K562 (cell line): ENCODE results near the gene CKAP5. TPM values are rescaled to one million over a fixed set of nuclear protein-coding genes. Genes with fewer than 3 reads are reported as not detected.

Experiments used
- C11orf30 ChIP-seq: fragments of 450-650 bp; IDR thresholded peaks from 2 replicates; pipeline ENCODE4 v1.6.1; 2016; ENCODE audit warnings: low read depth, mild to moderate bottlenecking
- CBFB ChIP-seq: sonication (generic); formaldehyde crosslinking; IDR thresholded peaks from 2 replicates; pipeline ENCODE4 v1.4.0; 2020; ENCODE audit warnings: mild to moderate bottlenecking, missing genetic modification reagents
- DPF2 ChIP-seq: fragments of 450-650 bp; IDR thresholded peaks from 2 replicates; pipeline ENCODE4 v1.6.1; 2016
- MAFG ChIP-seq: fragments of 450-650 bp; conservative IDR thresholded peaks from 2 replicates; pipeline ENCODE4 v1.6.1; 2016; ENCODE audit warnings: missing genetic modification characterization, missing compliant biosample characterization
- SMAD4 ChIP-seq: fragments of 250-450 bp; sonication (Bioruptor Pico); conservative IDR thresholded peaks from 2 replicates; pipeline ENCODE4 v1.8.0; 2021; ENCODE audit warnings: inconsistent platforms, mild to moderate bottlenecking, moderate library complexity
- ZNF316 ChIP-seq: fragments of 450-650 bp; IDR thresholded peaks from 2 replicates; pipeline ENCODE4 v1.6.1; 2016
- ZNF592 ChIP-seq: fragments of 450-650 bp; IDR thresholded peaks from 2 replicates; pipeline ENCODE4 v1.6.1; 2017; ENCODE audit warnings: antibody characterized with exemption, mild to moderate bottlenecking
- ZNF740 ChIP-seq, 3 experiments: fragments of 200-800 bp in 1 of 3; sonication (Bioruptor generic) in 1 of 3; sonication (generic) in 1 of 3; formaldehyde crosslinking in 1 of 3; IDR thresholded peaks; 2 replicates each; pipeline versions ENCODE4 v1.6.1 to v1.8.0; 2016 to 2022; ENCODE audit warnings: mild to moderate bottlenecking in 2 of 3, missing compliant biosample characterization in 2 of 3, missing genetic modification characterization in 2 of 3, missing genetic modification reagents in 1 of 3
- polyA plus RNA-seq, 8 experiments: library from polyadenylated mRNA; depleted of rRNA in 4 of 8; stranded (reverse) in 5 of 8; unstranded in 3 of 8; fragments of >200 nt; fragmentation: Nextera tagmentation in 2 of 8; fragmentation: Illumina TruSeq in 1 of 8; extraction: Ambion mirVana in 2 of 8; extraction: Trizol in 1 of 8; gene quantifications; 2 replicates each; pipeline versions ENCODE4 v1.2.1 to v1.2.3, GENCODE V29; 2011 to 2014; ENCODE audit warnings: inconsistent platforms in 1 of 8, missing spikeins in 1 of 8
- total RNA-seq, 7 experiments: library from RNA; depleted of rRNA in 6 of 7; stranded (reverse); fragments of >200 nt in 6 of 7; fragmentation: Illumina TruSeq in 2 of 7; extraction: Trizol in 2 of 7; gene quantifications; 2 replicates each; pipeline versions ENCODE4 v1.2.1 to v1.2.3, GENCODE V29; 2011 to 2021; ENCODE audit warnings: low replicate concordance in 1 of 7

The CKAP5 gene
- total and polyA plus RNA-seq, 9 of the 15 experiments (the other 6 are each of a cell fraction or from before 2014, with no cell fraction given), result 60.1 to 239 (median 139) TPM

GRCh38 chr11:46855167-46855566, 9.1 kb upstream of the CKAP5 start (continued):
- peak; percentile 55; the same call in 1 of the 2 replicates for TF ChIP-seq MAFG (tag)
- no peak for TF ChIP-seq ZNF592
- TF ChIP-seq C11orf30, result peak; percentile 59
- no peak for TF ChIP-seq CBFB (CRISPR knock-in tag)
- no peak for TF ChIP-seq SMAD4
- TF ChIP-seq ZNF740 (CRISPR knock-in tag; IDR thresholded peaks at IDR 0.05), result no peak
- no peak for TF ChIP-seq ZNF740 (tag; IDR thresholded peaks at IDR 0.05)
- peak; percentile 42; the same call in 1 of the 2 replicates for TF ChIP-seq ZNF316
- peak; percentile 35; the same call in 1 of the 2 replicates for TF ChIP-seq DPF2
